Lung (tissue), 12 donors: Measurements from ENCODE around the gene PAK4. TPM values are rescaled to one million over a fixed set of nuclear protein-coding genes. Genes with fewer than 3 reads are reported as not detected.

Experiments
- ATAC-seq: fragments of 200-7000 bp; cut with Tn5 transposase; one replicate; pipeline ENCODE4 v1.9.1; 2020; ENCODE audit warnings: moderate number of reproducible peaks; ENCODE audit not compliant: insufficient read depth, low FRiP score
- DNase-seq, 3 donors: peaks; one replicate each; pipeline ENCODE4 v3.0.0-alpha.2; 2013 to 2017
- H3K27ac ChIP-seq, 2 donors: one replicate each; pipeline ENCODE4 v1.5.1; 2013; ENCODE audit warnings: mild to moderate bottlenecking in 2 of 2, moderate library complexity in 2 of 2, control low read depth in 1 of 2, inconsistent platforms in 1 of 2, low read depth in 1 of 2, low read length in 1 of 2
- H3K27me3 ChIP-seq, 3 donors: one replicate each; pipeline ENCODE4 v1.5.1; 2013; ENCODE audit warnings: low read length in 2 of 3; ENCODE audit not compliant: control insufficient read depth in 3 of 3, insufficient read depth in 3 of 3
- H3K36me3 ChIP-seq, 4 donors: one replicate each; pipeline ENCODE4 v1.5.1; 2013; ENCODE audit warnings: low read length in 4 of 4, mild to moderate bottlenecking in 1 of 4, moderate library complexity in 1 of 4; ENCODE audit not compliant: control insufficient read depth in 4 of 4, insufficient read depth in 4 of 4
- H3K4me1 ChIP-seq, 5 donors: one replicate each; pipeline ENCODE4 v1.5.1; 2013; ENCODE audit warnings: low read length in 5 of 5, mild to moderate bottlenecking in 2 of 5, moderate library complexity in 1 of 5; ENCODE audit not compliant: control insufficient read depth in 5 of 5, insufficient read depth in 5 of 5
- H3K4me3 ChIP-seq: one replicate; pipeline ENCODE4 v1.5.1; 2013; ENCODE audit warnings: mild to moderate bottlenecking, control low read depth, moderate library complexity
- H3K9ac ChIP-seq, 2 donors: one replicate each; pipeline ENCODE4 v1.5.1; 2013; ENCODE audit warnings: low read length in 2 of 2, control low read depth in 1 of 2; ENCODE audit not compliant: insufficient read depth in 1 of 2
- H3K9me3 ChIP-seq, 4 donors: one replicate each; pipeline ENCODE4 v1.5.1; 2013; ENCODE audit warnings: low read length in 3 of 4, mild to moderate bottlenecking in 1 of 4, moderate library complexity in 1 of 4; ENCODE audit not compliant: control insufficient read depth in 4 of 4, insufficient read depth in 3 of 4
- WGBS, 2 donors: extraction: QIAGEN DNeasy Blood & Tissue Kit; methylation state at CpG; one replicate each; pipeline ENCODE4 v1.1.7; 2013; 5-methylcytosine and 5-hydroxymethylcytosine counted together
- polyA plus RNA-seq, 2 donors: library from polyadenylated mRNA; stranded (reverse); fragments of 200-250 nt; gene quantifications; one replicate each; pipeline ENCODE4 v1.2.1, GENCODE V29; 2013
- total RNA-seq, 2 donors: library from RNA; depleted of rRNA in 1 of 2; stranded (reverse); fragments of >200 nt in 1 of 2; gene quantifications; one replicate each; pipeline ENCODE4 v1.2.1, GENCODE V29; 2014 to 2021
- TF ChIP-seq, protein P1 (sequence below): IDR thresholded peaks from 2 replicates; pipeline ENCODE4 v1.5.1; 2012; ENCODE audit warnings: mild to moderate bottlenecking; ENCODE audit errors: control extremely low read depth, extremely low read depth
- donor health status: control.
- donor health status: control.
- donor health status: Bipolar disorder and iron deficiency.
- donor health status: healthy.
- donor health status: DM: yes; HTN: yes; CAD: no.

PAK4 gene
- total and polyA plus RNA-seq, 4 donors = 23.2 to 60.8 (median 36.7) TPM

DNA sequence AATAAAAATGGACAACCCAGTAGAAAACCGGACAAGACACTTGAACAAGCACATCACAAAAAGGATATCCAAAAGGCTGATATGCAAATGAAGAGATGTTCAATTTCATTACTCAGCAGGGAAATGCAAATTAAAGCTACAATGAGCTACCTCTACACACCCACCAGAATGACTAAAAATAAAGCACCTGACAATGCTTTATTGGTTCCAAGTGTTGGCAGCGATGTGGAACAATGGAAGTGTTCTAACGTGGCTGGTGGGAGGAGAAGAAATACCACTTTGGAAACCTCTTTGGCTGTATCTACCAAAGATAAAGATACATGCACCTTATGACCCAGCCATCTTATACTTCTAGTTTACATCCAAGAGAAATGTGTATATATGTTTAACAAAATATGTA lies 45.2 kb upstream of the PAK4 start:
- Histone ChIP-seq H3K27me3 (peaks cover 11 to 30% (median 26%) of the 10 kb centered on the region in 3 donors), H3K9ac (no peak overlapping the region), H3K27ac (no peak overlapping the region), H3K4me1 (peaks cover 0 to 11% (median 5%) of the 10 kb centered on the region in 5 donors), H3K36me3 (no peaks in the 10 kb centered on the region), H3K9me3 (no peaks in the 10 kb centered on the region), H3K4me3 (no peak overlapping the region)
- WGBS, 2 donors = 49 to 61% methylated on average over 3 of the region's 3 CpGs
- DNase-seq (no peak), ATAC-seq (no peak)
- TF ChIP-seq, protein P1, sequence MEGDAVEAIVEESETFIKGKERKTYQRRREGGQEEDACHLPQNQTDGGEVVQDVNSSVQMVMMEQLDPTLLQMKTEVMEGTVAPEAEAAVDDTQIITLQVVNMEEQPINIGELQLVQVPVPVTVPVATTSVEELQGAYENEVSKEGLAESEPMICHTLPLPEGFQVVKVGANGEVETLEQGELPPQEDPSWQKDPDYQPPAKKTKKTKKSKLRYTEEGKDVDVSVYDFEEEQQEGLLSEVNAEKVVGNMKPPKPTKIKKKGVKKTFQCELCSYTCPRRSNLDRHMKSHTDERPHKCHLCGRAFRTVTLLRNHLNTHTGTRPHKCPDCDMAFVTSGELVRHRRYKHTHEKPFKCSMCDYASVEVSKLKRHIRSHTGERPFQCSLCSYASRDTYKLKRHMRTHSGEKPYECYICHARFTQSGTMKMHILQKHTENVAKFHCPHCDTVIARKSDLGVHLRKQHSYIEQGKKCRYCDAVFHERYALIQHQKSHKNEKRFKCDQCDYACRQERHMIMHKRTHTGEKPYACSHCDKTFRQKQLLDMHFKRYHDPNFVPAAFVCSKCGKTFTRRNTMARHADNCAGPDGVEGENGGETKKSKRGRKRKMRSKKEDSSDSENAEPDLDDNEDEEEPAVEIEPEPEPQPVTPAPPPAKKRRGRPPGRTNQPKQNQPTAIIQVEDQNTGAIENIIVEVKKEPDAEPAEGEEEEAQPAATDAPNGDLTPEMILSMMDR = no peak

DNA sequence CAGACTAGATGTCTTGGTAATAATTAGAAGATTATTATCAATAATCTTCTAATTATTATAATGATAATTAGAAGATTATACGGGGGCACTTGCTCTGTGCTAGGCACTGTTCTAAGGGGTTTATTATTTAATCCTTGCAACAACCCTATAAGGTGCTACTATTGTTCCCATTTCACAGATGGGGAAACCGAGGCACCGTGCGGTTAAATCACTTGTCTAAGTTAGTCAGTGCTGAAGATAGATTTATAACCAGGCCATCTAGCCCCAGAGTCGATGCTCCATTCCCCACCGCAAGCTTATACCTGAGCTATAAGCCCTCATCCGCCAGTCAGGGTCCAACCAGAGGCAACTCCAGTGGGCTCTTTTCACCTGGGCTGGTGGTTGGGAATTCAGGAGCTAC lies 43.4 kb upstream of the PAK4 start:
- no peak overlapping the region for H3K27ac ChIP-seq
- no peak overlapping the region for H3K9ac ChIP-seq
- H3K36me3 ChIP-seq = no peaks in the 10 kb centered on the region
- TF ChIP-seq, protein P1 = no peak
- no peak overlapping the region for H3K4me3 ChIP-seq
- H3K27me3 ChIP-seq = peaks cover 15 to 37% (median 31%) of the 10 kb centered on the region in 3 donors
- H3K4me1 ChIP-seq = peaks cover 0 to 11% (median 5%) of the 10 kb centered on the region in 5 donors
- 87 to 90% methylated on average over 7 of the region's 7 CpGs for WGBS, 2 donors
- H3K9me3 ChIP-seq = no peaks in the 10 kb centered on the region
- DNase-seq = no peak
- no peak for ATAC-seq

DNA sequence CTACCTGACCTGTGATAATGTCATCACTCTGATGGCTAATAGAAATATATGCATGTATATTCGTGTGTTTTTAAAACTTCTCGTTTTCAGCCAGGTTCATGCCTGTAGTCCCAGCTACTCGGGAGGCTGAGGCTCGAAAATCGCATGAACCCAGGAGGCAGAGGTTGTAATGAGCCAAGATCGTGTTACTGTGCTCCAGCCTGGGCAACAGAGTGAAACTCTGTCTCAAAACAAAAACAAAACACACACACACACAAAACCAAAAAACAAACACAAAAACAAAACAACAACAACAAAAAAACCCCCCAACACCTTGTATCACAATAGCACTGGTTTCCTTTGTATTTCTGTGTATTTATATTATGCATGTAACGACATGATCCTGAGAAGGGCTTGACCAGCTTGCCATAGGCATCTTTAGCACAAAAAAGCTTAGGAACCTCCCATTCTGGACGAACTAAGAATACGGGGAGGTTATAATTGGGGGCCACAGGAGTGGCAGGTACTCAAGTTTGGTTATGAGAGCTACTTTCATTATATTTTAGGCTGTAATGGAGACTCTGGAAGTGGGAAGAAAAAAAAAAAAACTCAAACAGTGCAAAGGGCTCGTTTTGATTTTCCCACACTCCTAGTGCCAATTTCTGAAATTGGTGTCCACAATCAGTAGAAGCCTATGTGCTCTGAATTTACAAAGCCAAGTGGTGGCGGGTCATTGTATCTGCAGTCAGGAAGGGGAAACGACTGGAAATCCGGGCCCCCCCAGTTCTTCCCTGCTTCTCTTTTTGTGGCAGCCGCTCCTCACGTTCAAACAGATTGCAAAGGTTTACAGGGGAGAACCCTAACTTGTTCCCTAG lies 42.6 kb upstream of the PAK4 start:
- TF ChIP-seq, protein P1 = no peak
- peak in 2 of 3 donors; percentile 10 to 19 for DNase-seq
- no peak for ATAC-seq
- no peaks in the 10 kb centered on the region for H3K36me3 ChIP-seq
- H3K9me3 ChIP-seq = no peaks in the 10 kb centered on the region
- no peak overlapping the region for H3K9ac ChIP-seq
- no peak overlapping the region for H3K27ac ChIP-seq
- H3K4me1 ChIP-seq = peaks cover 0 to 11% (median 5%) of the 10 kb centered on the region in 5 donors
- WGBS, 2 donors = 13 to 18% methylated on average over 15 of the region's 15 CpGs
- H3K27me3 ChIP-seq = peaks cover 11 to 39% (median 31%) of the 10 kb centered on the region in 3 donors
- H3K4me3 ChIP-seq = no peak overlapping the region
